Upper lobe of left lung (tissue), 6 donors: ENCODE measurements around the gene TNS1. TPM values are rescaled to one million over a fixed set of nuclear protein-coding genes. Genes with fewer than 3 reads are reported as not detected.

Experiments used
- ATAC-seq, 2 donors: fragments of 200-7000 bp; cut with Tn5 transposase; one replicate each; pipeline ENCODE4 v1.9.1; 2022; ENCODE audit warnings: mild to moderate bottlenecking in 2 of 2, moderate library complexity in 2 of 2; ENCODE audit not compliant: low FRiP score in 2 of 2
- DNase-seq, 2 donors: peaks; one replicate each; pipeline ENCODE4 v3.0.0-alpha.2; 2019 to 2020
- H3K27ac ChIP-seq, 4 donors: fragments of 200-600 bp; sonication (generic); one replicate each; pipeline ENCODE4 v1.5.1; 2016 to 2019
- H3K27me3 ChIP-seq, 4 donors: fragments of 200-600 bp; sonication (generic); one replicate each; pipeline ENCODE4 v1.5.1; 2017 to 2019
- H3K36me3 ChIP-seq, 4 donors: fragments of 200-600 bp; sonication (generic); one replicate each; pipeline ENCODE4 v1.5.1; 2016 to 2019
- H3K4me1 ChIP-seq, 4 donors: fragments of 200-600 bp; sonication (generic); one replicate each; pipeline ENCODE4 v1.5.1; 2018 to 2019
- H3K4me3 ChIP-seq, 4 donors: fragments of 200-600 bp; sonication (generic); one replicate each; pipeline ENCODE4 v1.5.1; 2017 to 2019; ENCODE audit warnings: mild to moderate bottlenecking in 2 of 4, moderate library complexity in 1 of 4
- H3K9me3 ChIP-seq, 4 donors: fragments of 200-600 bp; sonication (generic); one replicate each; pipeline ENCODE4 v1.5.1; 2018 to 2019
- EP300 ChIP-seq, 4 donors: sonication (generic); formaldehyde crosslinking; IDR thresholded peaks; one replicate each; pipeline ENCODE4 v1.5.1; 2017; ENCODE audit warnings: antibody characterized with exemption in 4 of 4, control low read depth in 2 of 4
- POLR2A ChIP-seq, 4 donors: fragments of 450-650 bp; IDR thresholded peaks; one replicate each; pipeline ENCODE4 v1.5.1; 2016 to 2017; ENCODE audit warnings: antibody characterized with exemption in 4 of 4, mild to moderate bottlenecking in 2 of 4
- POLR2AphosphoS5 ChIP-seq, 2 donors: sonication (generic); formaldehyde crosslinking; IDR thresholded peaks; one replicate each; pipeline ENCODE4 v1.5.1; 2017; ENCODE audit warnings: antibody characterized with exemption in 2 of 2
- WGBS, 2 donors: methylation state at CpG; one replicate each; pipeline ENCODE4 v1.1.5; 2017 to 2018; 5-methylcytosine and 5-hydroxymethylcytosine counted together
- total RNA-seq, 6 donors: library from RNA; depleted of rRNA in 4 of 6; stranded (reverse); fragments of >200 nt in 4 of 6; gene quantifications; one replicate each; pipeline versions ENCODE4 v1.1.0 to v1.2.1, GENCODE V29; 2016 to 2021
- TF ChIP-seq, protein P1 (sequence below), 6 experiments: fragments of 450-650 bp in 4 of 6; fragments of 200-600 bp in 2 of 6; sonication (generic) in 2 of 6; IDR thresholded peaks; one replicate each; pipeline ENCODE4 v1.5.1; 2016 to 2019; ENCODE audit warnings: antibody characterized with exemption in 6 of 6
- donor health status: DM: no; HTN: no; CAD: no; lungs with moderate emphysema.
- donor health status: DM: no; HTN: yes; CAD: no; lungs with severe emphysema.

TNS1 gene
- total RNA-seq, 6 donors from 2014 or later = 325 to 1,095 (median 550) TPM

- Histone ChIP-seq H3K4me1 (peaks cover 44 to 56% (median 51%) of the 10 kb centered on the region in 4 donors), H3K9me3 (no peaks in the 10 kb centered on the region), H3K36me3 (no peaks in the 10 kb centered on the region), H3K4me3 (no peak overlapping the region), H3K27me3 (no peaks in the 10 kb centered on the region), H3K27ac (peak overlapping the region; percentile 3 to 80 (median 72))
- TF ChIP-seq, protein P1, sequence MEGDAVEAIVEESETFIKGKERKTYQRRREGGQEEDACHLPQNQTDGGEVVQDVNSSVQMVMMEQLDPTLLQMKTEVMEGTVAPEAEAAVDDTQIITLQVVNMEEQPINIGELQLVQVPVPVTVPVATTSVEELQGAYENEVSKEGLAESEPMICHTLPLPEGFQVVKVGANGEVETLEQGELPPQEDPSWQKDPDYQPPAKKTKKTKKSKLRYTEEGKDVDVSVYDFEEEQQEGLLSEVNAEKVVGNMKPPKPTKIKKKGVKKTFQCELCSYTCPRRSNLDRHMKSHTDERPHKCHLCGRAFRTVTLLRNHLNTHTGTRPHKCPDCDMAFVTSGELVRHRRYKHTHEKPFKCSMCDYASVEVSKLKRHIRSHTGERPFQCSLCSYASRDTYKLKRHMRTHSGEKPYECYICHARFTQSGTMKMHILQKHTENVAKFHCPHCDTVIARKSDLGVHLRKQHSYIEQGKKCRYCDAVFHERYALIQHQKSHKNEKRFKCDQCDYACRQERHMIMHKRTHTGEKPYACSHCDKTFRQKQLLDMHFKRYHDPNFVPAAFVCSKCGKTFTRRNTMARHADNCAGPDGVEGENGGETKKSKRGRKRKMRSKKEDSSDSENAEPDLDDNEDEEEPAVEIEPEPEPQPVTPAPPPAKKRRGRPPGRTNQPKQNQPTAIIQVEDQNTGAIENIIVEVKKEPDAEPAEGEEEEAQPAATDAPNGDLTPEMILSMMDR (IDR thresholded peaks at IDR 0.05) = no peak
- TF ChIP-seq POLR2AphosphoS5 (IDR thresholded peaks at IDR 0.05) (no peak), POLR2A (IDR thresholded peaks at IDR 0.05) (no peak), EP300 (IDR thresholded peaks at IDR 0.05) (no peak)
- 71 to 84% methylated on average over 10 to 15 of the region's 15 CpGs for WGBS, 2 donors
- DNase-seq (no peak), ATAC-seq (no peak)
Observed at GRCh38 chr2:217954971-217955740, 47.6 kb downstream of the TNS1 start.

- no peaks in the 10 kb centered on the region for H3K27me3 ChIP-seq
- H3K4me1 ChIP-seq = peaks cover 44 to 60% (median 50%) of the 10 kb centered on the region in 4 donors
- no peak for DNase-seq
- H3K9me3 ChIP-seq = no peaks in the 10 kb centered on the region
- WGBS, 2 donors = 17 to 42% methylated on average over 2 to 3 of the region's 3 CpGs
- ATAC-seq = peak in 1 of 2 donors; percentile 23
- H3K27ac ChIP-seq = peak overlapping the region; percentile 3 to 80 (median 72)
- TF ChIP-seq POLR2AphosphoS5 (IDR thresholded peaks at IDR 0.05) = peak in 1 of 2 donors; percentile 24
- no peak for TF ChIP-seq POLR2A (IDR thresholded peaks at IDR 0.05)
- TF ChIP-seq, protein P1 (IDR thresholded peaks at IDR 0.05) = no peak
- peak in 1 of 4 donors; percentile 41 for TF ChIP-seq EP300 (IDR thresholded peaks at IDR 0.05)
- no peak overlapping the region for H3K4me3 ChIP-seq
- no peaks in the 10 kb centered on the region for H3K36me3 ChIP-seq
Observed at GRCh38 chr2:217954469-217954868, 48.3 kb downstream of the TNS1 start.

DNA sequence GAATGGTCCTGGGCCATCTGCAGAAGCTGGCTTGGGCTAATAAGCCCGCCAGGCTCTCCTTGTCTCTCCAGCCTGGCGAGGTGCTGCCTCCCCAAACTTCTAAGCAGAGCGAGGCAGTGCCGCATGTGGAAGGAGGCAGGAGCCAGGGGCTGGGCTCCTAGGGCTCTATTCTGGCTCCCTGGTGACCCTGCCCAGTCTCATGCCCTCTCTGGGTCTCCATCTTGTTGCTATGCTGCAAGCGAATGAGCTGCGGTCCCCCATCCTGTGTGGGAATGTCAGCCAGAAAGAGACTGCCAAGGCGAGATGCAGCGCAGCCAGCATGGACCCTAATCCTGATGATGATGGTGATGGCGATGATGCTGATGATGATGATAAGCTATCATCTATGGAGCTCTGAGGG, 48.7 kb downstream of the TNS1 start:
- TF ChIP-seq, protein P1 (IDR thresholded peaks at IDR 0.05) = no peak
- TF ChIP-seq POLR2AphosphoS5 (IDR thresholded peaks at IDR 0.05) (no peak), EP300 (IDR thresholded peaks at IDR 0.05) (no peak)

DNA sequence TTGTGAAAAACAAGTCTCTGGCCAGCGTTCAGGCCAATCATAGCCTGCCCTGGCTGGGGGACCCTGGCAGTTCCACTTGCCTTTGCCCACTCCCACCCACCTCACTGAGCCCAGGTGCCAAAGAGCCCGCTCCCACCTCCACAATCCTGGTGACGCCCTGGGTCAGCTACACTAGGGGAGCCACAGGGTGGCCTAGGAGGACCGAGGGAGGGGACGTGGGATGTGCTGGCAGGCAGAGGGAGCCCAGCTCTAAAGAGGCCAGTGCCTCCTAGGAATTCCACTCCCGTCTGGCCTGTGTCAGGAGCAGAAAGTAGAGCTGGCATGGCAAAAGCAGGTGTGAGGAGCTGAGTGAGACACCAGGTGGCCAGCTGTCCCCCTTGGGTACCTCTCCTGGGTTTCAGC, 49.3 kb downstream of the TNS1 start:
- 53 to 73% methylated on average over 1 to 6 of the region's 6 CpGs for WGBS, 2 donors
- ATAC-seq (no peak), DNase-seq (no peak)
- TF ChIP-seq POLR2AphosphoS5 (IDR thresholded peaks at IDR 0.05) (no peak), EP300 (IDR thresholded peaks at IDR 0.05) (no peak), POLR2A (IDR thresholded peaks at IDR 0.05) (no peak)
- TF ChIP-seq, protein P1 (IDR thresholded peaks at IDR 0.05) = peak in 1 of 6 experiments; percentile 20
- Histone ChIP-seq H3K36me3 (no peaks in the 10 kb centered on the region), H3K9me3 (no peaks in the 10 kb centered on the region), H3K27me3 (no peaks in the 10 kb centered on the region), H3K4me1 (peaks cover 50 to 68% (median 58%) of the 10 kb centered on the region in 4 donors), H3K4me3 (no peak overlapping the region), H3K27ac (peak overlapping the region; percentile 62 to 80 (median 72))

More for the DNA sequence above, 48.7 kb downstream of the TNS1 start:
- no peak for ATAC-seq
- no peaks in the 10 kb centered on the region for H3K36me3 ChIP-seq
- H3K4me1 ChIP-seq = peaks cover 47 to 63% (median 53%) of the 10 kb centered on the region in 4 donors
- DNase-seq = no peak
- H3K9me3 ChIP-seq = no peaks in the 10 kb centered on the region
- 80 to 89% methylated on average over 8 to 9 of the region's 9 CpGs for WGBS, 2 donors
- H3K27me3 ChIP-seq = no peaks in the 10 kb centered on the region
- no peak overlapping the region for H3K4me3 ChIP-seq
- H3K27ac ChIP-seq = peak overlapping the region; percentile 62 to 80 (median 72)
